GM19351 (cell line): ENCODE results near the gene CYB5R3.
A peak's percentile ranks its signal among the peaks of the same experiment; 100 is the strongest.
"Not testable (repeated sequence)": the region's sequence is repeated elsewhere in the genome, so short reads cannot be mapped to it uniquely, and the experiment has no call there.

ENCODE experiments used
- ATAC-seq: cut with Tn5 transposase; IDR thresholded peaks from one replicate; pipeline ENCODE4 v1.9.1; 2021; ENCODE audit warnings: mild to moderate bottlenecking, moderate library complexity; ENCODE audit not compliant: unreplicated experiment

CYB5R3 gene

DNA sequence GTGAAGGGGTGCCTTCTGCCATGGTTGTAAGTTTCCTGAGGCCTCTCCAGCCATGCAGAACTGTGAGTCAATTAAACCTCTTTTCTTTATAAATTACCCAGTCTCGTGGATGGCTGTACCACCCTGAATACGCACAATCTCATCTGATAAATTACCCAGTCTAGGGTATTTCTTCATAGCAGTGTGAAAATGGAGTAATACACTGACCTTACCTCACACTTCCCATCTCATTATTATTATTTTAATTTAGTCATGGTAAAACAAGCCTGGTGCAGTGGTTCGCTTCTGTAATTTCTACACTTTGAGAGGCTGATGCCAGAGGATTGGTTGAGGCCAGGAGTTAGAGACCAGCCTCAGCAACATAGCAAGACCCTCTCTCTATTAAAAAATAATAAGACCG is 30.5 kb upstream of the CYB5R3 start:
- ATAC-seq, result no peak

DNA sequence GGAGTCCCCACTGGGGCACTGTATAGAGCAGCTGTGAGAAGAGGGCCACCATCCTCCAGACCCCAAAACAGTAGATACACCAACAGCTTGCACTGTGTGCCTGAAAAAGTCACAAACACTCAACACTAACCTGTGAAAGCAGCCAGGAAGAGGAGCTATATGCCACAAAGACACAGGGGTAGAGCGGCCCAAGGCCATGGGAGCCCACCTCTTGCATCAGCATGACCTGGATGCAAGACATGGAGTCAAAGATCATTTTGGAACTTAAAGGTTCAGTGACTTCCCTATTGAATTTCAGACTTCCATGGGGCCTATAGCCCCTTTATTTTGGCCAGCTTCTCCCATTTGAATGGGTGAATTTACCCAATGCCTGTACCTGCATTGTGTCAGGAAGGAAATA is 29.7 kb upstream of the CYB5R3 start:
- ATAC-seq, result no peak

DNA sequence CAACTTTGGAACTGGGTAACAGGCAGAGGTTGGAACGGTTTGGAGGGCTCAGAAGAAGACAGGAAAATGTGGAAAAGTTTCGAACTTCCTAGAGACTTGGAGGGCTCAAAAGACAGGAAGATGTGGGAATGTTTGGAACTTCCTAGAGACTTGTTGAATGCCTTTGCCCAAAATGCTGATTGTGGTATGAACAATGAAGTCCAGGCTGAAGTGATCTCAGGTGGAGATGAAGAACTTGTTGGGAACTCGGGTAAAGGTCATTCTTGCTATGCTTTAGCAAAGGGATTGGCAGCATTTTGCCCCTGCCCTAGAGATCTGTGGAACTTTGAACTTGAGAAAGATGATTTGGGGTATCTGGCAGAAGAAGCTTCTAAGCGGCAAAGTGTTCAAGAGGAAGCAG is 28.7 kb upstream of the CYB5R3 start:
- not testable (repeated sequence) for ATAC-seq

DNA sequence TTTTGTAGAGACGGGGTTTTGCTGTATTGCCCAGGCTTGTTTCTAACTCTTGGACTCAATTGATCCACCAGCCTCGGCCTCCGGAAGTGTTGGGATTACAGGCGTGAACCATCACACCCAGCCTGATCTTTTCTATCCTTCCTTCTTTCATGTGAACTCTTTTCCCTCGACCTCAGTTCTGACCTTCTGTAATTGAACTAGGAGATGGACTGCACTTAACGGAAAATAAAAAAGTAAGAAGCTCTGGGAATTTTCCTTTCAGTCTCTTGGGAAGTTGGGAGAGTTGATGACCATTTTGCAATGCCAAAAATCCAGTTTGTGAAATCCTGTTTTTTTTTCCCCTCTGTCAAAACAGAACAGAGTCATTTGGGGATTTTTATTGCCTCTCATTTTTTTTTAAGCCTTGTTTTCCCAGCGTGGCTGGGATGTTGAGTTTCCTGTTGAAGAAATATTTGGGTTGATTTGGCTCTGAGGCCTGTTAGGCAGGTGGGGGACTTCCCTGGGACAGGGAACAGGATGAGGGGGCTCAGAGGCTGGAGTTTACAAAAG is 26.9 kb upstream of the CYB5R3 start:
- no peak for ATAC-seq

DNA sequence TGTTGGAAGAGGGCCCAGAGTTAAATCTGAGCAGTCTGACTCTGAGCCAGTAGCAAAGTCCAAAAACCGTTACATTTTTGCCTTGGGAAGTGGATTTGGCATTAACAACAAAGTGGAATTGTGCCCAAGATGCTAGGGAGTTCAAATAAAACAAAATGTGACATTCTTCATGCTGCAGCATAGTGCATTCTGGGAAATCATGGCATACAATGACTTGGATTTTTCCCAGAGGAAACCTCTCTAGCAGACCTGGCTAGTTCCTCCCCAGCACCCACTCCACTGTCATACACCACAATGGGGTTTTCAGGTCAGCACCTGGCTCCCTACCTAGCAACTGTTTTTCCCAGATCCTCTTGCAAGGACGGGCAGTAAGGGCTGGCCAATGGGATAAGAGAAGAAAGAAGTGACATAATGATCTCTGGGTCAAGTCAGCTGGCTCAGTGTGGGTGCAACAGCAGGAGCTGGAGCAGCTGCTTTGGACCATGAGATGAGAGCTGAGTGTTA is 24.8 kb upstream of the CYB5R3 start:
- no peak for ATAC-seq

DNA sequence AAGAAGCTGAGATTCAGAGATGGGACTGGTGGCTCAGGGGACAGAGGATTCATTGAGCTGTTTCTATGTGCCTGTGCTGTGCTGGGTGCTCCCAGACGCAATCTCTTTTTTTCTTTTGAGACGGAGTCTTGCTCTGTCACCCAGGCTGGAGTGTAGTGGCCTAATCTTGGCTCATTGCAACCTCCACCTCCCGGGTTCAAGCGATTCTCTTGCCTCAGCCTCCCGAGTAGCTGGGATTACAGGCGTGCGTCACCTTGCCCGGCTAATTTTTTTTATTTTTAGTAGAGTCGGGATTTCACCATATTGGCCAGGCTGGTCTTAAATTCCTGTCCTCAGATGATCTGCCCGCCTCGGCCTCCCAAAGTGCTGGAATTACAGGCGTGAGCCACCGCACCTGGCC is 23.9 kb upstream of the CYB5R3 start:
- ATAC-seq, result not testable (repeated sequence)

DNA sequence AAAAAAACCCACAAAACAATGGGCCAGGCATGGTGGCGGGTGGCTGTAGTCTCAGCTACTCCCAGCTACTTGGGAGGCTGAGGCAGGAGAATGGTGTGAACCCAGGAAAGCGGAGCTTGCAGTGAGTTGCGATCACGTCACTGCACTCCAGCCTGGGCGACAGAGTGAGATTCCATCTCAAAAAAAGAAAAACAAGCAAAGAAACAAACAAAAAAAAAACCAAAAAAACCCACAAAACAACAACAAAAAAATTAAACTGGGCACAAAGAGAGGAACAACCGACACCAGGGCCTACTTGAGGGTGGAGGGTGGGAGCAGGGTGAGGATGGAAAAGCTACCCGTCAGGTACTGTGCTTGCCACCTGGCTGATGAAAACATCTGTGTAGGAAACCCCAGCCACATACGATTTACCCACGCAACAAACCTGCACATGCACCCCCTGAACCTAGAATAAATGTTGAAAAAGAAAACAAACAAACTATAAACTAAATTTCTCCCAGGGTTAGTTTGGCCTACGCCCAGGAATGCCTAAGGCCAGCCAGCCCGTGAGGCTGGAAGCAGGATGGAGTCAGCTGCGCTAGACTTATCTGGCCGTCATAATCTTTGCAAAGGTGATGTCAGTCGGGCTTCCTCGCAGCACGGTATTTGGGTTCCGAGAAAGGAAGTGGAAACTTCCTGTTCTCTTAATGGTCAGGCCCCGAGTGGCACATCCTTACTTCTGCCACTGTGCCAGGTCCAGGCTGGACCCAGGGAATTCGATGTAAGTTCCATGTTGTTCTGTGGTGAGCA is 21.9 kb upstream of the CYB5R3 start:
- no peak for ATAC-seq

DNA sequence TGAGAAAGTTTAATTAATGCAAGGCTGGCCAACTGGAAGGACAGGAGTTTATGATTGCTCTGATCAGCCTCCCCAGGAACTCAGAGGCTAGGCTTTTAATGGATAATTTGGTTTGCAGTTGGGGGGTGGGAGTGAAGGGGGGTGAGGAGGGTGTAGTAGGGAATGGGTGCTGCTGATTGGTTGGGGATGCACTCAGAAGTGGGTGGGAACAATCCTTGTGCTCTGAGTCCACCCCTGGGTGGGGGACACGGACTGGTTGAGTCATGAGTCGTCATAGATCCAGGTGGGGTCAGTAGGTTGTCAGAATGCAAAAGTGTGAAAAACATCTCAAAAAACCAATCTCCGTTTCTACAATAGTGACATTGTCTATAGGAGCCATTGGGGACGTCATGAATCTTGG is 20.9 kb upstream of the CYB5R3 start:
- no peak for ATAC-seq

DNA sequence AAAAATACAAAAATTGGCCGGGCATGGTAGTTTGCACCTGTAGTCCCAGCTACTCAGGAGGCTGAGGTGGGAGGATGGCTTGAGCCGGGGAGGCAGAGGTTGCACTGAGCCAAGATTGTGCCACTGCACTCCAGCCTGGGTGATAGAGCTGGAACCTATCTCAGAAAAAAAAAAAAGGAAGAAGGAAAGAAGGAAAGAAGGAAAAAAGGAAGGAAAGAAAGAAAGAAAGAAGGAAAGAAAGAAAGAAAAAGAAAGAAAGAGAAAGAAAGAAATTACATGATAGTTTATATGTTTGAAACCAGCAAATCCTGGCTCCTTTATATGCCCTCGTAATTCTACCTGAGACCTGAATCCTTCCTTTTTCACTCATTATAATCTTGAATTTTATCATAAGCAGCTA is 17.2 kb upstream of the CYB5R3 start:
- not testable (repeated sequence) for ATAC-seq

DNA sequence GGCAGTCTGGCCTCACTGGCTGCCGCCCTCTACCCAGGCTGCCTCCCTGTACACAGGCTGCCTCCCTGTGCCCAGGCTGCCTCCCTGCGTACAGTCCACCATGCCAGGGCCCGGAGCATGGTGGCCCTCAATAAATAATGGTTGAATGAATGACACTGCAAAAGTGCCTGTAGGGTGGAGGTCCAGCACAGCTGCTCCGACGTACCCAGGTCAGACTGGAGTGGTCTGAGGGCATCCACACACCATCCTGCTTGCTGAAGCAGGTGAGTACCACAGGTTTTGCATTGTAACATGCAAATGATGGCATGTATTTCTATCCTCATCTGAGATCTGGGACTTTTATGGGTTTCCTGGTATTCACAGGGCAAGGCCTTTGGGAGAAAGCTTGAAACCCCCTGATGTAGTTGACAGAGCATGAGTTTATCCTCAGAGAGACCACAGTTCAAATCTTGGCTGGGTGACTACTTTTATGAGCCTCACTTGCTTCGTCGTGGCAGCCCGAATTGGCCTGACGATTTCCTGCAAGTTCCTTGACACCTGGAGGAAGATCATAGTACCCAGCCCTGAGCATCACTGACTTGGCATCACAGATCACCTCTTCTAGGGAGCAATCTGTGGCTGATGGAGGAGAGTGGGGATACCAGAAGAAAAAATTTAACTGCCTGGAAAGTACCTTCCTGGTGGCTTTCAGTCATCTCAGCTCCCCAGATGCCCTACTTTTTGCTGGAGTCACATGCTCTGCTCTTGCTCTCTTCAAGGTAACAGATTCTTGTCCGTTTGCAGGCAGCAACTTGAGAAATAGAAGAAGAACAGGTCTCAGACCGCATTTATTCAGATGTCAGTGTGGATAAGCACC is 16.0 kb upstream of the CYB5R3 start:
- no peak for ATAC-seq

DNA sequence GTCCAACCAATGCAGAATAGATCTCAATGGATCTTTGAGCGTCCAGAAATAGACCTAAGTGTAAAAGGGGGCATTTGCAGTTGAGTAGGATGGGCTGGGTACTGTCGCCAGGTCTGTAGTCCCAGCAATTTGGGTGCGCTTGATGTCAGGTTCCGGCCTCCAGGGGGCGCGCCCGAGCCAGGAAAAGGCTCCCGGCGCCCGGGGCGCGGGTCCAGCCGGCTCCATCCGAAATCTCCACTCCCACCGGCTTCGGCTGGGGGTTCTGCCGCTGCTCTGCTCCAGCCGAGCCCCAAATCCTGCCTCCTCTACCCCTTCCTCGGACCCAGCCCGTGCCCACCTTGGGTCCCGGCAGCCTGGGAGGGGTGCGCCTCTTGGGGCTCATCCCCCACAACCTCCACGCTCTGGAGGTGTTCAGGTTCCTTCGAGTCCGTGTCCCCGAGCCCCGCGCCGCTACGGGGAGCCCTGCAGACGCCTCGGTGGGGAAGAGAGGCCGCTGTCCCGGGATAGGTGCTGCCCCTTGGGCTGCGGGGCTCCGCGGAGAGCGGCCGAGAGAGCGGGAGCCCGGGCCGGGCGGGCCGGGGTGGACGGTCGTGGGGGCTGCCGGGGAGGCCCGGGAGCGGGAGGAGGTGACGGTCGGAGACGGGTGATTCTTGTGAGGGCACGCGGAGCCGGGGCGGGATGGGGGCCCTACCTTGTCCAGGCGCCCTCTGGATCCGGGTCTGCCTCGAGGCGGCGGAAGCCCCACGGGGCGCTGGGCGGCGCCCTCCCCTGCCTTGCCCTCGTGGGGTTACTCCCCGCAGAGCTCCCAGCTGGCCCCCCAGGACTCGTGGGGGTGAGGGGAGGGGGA is 13.0 kb upstream of the CYB5R3 start:
- no peak for ATAC-seq

DNA sequence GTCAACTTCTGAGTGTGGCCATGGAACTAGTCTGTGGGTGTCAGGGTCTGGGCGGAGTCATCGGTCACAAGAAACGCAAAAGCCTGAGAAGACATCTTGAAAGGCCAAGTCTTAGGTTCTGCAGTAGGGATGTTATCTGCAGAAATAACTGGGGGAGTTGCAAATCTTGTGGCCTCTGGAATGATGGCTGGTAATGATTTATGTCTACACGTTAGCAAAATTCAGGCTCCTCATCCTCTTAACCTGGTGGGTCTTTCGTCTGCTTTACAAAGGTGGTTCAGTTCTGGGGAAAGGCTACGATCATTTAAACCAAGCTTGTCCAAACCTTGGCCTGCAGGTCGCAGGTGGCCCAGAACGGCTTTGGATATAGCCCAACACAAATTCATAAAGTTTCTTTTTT is 7.4 kb upstream of the CYB5R3 start:
- ATAC-seq, result no peak

DNA sequence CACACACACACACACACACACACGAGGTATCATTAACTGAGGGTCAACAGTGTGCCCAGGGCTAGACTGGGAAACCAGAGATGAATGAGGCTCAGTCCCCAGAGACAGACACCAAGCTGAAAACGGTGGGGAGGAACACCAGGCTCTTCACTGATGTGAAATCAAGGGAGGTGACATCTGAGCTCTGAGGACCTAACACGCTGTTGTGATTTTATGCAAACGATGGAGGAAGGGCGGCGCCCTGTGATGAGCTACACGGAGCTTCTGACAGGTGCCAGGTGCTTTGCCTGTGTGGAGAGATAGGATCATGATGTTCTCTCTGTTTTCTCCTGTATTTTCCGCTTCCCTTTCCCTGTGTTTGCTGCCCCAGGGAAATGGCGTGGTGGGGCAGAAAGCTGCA is 6.5 kb upstream of the CYB5R3 start:
- ATAC-seq, result no peak

DNA sequence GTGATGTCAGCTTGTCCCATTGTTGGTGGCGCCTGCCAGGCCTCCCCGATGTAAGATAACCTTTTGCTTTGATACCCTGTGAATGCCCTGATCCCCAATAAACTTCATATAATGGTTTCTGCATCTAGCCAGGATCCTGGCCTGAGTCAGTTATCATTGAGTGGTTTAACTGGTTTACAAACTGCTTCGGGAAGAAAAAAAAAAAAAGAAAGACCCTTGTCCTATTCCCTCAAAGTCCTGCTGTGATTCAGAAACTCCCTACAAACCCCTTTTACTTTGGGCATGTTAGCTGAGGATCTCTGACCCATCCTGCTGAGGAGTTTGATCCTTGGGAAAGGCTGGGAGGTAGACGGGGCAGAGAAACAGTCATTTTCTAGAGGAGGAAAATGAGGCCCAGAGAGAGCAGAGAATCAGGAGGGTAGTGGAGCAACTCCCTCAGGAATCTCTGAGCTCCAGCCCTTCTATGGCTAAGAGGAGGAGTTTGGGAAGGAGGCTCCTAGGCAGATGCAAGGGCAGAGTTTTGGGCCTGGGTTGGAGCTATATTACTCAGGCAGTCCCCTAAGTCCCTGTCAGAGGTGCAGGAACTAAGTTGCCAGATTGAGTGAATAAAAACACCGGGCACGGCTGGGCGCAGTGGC is 5.4 kb upstream of the CYB5R3 start:
- no peak for ATAC-seq

DNA sequence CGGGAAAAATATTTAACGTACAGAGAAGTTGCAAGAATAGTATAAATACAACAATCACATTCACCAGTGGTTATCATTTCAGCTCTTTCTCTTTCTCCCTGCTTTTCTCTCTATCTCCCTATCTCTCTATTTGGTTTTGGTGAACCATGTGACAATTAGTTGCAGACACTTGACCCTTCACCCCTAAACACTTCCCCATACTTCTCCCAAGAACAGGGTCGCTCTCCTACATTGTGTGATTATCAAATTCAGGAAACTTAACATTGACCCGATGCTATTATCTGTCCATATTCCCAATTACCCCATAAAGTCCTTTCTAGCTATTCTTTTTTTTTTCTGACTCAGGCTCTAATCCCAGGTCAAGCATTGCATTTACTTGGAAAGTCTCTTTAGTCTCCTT is 4.8 kb upstream of the CYB5R3 start:
- ATAC-seq, result no peak

DNA sequence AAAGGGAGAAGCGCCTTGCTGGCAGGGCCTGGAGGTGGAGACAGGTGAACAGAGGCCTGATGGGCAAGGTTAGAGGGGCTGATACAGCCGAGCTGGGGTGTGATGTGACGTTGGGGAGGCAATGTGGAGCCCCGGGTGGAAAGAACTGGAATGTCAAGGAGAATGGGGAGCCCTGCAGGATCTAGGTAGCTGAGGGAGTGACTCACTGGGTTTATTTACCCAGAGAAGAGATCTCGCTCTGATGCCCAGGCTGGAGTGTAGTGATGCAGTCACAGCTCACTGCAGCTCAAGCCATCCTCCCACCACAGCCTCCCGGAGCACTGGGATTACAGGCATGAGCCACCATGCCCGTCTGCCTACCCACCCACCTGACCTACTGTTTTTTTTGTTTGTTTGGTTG is 1.9 kb upstream of the CYB5R3 start:
- ATAC-seq, result no peak

DNA sequence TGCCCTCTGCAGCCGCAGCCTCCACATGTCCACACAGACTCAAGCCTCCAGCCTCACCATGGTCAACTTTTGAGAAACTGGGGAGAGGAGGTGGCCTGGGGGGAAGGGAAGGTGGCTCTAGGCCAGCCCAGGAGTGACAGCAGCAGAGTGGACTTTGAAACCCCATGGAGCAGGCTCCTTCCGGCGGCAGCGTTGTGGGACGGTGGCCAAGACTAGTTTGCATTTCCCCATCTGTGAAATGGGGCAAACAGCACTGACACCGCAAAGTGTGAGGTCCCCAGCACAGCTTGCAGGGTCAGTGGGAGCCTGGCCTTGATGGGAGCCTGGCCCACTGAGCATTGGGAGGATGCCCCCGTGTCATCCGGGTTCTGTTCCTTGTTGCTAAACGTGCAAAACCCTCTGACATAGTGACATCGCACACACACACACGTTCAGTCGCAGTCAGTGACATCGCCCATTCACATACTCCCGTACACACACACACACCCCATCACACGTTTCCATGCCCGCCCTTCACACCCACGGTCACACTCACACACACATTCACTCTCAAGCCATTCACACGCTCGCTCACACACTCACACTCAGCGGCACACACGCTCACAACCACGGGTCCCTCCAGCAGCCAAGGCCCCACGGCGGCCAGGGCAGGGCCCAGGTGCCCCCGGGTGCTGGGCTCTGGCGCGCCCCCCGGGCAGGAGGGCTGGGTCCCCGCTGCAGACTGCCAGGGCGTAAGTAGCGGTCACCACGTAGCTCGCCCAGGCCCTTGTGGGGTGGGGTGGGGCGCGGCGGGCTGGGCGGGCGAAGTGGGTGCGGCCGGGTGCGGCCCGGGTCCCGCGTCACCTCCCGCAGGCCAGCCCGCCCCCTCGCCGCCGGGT is 585 bp downstream of the CYB5R3 start:
- ATAC-seq, result peak; percentile 42

DNA sequence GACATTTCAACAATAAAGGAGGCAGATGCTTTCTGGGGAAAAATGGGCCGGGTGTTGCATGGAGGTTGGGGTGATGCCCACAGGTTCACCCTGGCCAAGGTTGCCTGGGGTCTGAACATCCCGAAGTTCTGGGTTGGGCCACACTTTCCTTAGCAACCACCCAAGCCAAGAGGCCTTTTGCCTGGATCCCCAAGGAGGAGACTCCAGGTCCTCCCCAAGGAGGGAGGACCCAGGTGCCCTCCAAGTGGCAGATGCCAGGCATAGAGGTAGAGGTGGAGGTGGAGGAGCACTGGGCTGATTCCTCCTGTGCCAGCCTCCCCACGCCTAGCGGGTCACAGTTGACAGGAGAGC is 1.2 kb downstream of the CYB5R3 start:
- no peak for ATAC-seq
